Stomach (tissue), 9 donors: ENCODE measurements around the gene ST6GALNAC3. TPM values are rescaled to one million over a fixed set of nuclear protein-coding genes. Genes with fewer than 3 reads are reported as not detected.
"Not testable (repeated sequence)": the region's sequence is repeated elsewhere in the genome, so short reads cannot be mapped to it uniquely, and the experiment has no call there.

ENCODE experiments used
- DNase-seq, 2 donors: peaks; one replicate each; pipeline versions ENCODE4 v3.0.0 to v3.0.0-alpha.2; 2013 to 2019
- H3K27ac ChIP-seq, 5 donors: fragments of 200-600 bp in 4 of 5; sonication (generic) in 4 of 5; one replicate each; pipeline ENCODE4 v1.5.1; 2013 to 2019; ENCODE audit warnings: mild to moderate bottlenecking in 1 of 5, moderate library complexity in 1 of 5
- H3K27me3 ChIP-seq, 3 donors: fragments of 200-600 bp; sonication (generic); one replicate each; pipeline ENCODE4 v1.5.1; 2017 to 2019; ENCODE audit warnings: mixed run types in 1 of 3
- H3K36me3 ChIP-seq, 4 donors: fragments of 200-600 bp; sonication (generic); 1 replicate in 3 of 4; 2 replicates in 1 of 4; pipeline ENCODE4 v1.5.1; 2016 to 2019
- H3K4me1 ChIP-seq, 4 donors: fragments of 200-600 bp; sonication (generic); one replicate each; pipeline ENCODE4 v1.5.1; 2016 to 2019
- H3K4me3 ChIP-seq, 4 donors: fragments of 200-600 bp; sonication (generic) in 3 of 4; one replicate each; pipeline ENCODE4 v1.5.1; 2016 to 2019; ENCODE audit warnings: mild to moderate bottlenecking in 1 of 4
- H3K9me3 ChIP-seq, 4 donors: fragments of 200-600 bp; sonication (generic); one replicate each; pipeline ENCODE4 v1.5.1; 2016 to 2019
- CTCF ChIP-seq, 7 experiments: fragments of 450-650 bp in 4 of 7; fragments of 200-600 bp in 3 of 7; sonication (generic) in 3 of 7; IDR thresholded peaks; one replicate each; pipeline ENCODE4 v1.5.1; 2016 to 2019; ENCODE audit warnings: antibody characterized with exemption in 7 of 7, control low read depth in 2 of 7, mild to moderate bottlenecking in 1 of 7
- EP300 ChIP-seq: sonication (generic); formaldehyde crosslinking; IDR thresholded peaks from one replicate; pipeline ENCODE4 v1.6.1; 2017; ENCODE audit warnings: antibody characterized with exemption
- POLR2A ChIP-seq, 4 donors: fragments of 450-650 bp; IDR thresholded peaks; one replicate each; pipeline ENCODE4 v1.6.1; 2016; ENCODE audit warnings: antibody characterized with exemption in 4 of 4, control low read depth in 2 of 4, mild to moderate bottlenecking in 1 of 4, moderate library complexity in 1 of 4
- POLR2AphosphoS5 ChIP-seq, 3 donors: sonication (generic); formaldehyde crosslinking; IDR thresholded peaks; one replicate each; pipeline ENCODE4 v1.6.1; 2016; ENCODE audit warnings: antibody characterized with exemption in 3 of 3
- WGBS, 5 donors: extraction: QIAGEN DNeasy Blood & Tissue Kit in 3 of 5; methylation state at CpG; one replicate each; pipeline versions ENCODE4 v1.1.5 to v1.1.7; 2013 to 2018; 5-methylcytosine and 5-hydroxymethylcytosine counted together
- intact Hi-C: fragments of 100-400 bp; cut with DNase I; formaldehyde crosslinking; loops from one replicate; pipeline ENCODE4 v1.15.1; 2023; ENCODE audit warnings: low total_unique reads
- polyA plus RNA-seq, 3 donors: library from polyadenylated mRNA; stranded (reverse); fragments of 200-250 nt; gene quantifications; one replicate each; pipeline ENCODE4 v1.2.3, GENCODE V29; 2013
- total RNA-seq, 5 donors: library from RNA; depleted of rRNA; stranded (reverse); fragments of >200 nt; gene quantifications; one replicate each; pipeline versions ENCODE4 v1.1.0 to v1.2.3, GENCODE V29; 2014 to 2016
- donor health status: healthy with polysubstance abuse.
- donor health status: Bipolar disorder and iron deficiency.
- donor health status: healthy.

ST6GALNAC3 gene
- total and polyA plus RNA-seq, 8 donors: under 0.01 to 21.7 (median 1.2) TPM; not detected in 1

GRCh38 chr1:76121850-76122249 is 47.3 kb downstream of the ST6GALNAC3 start:
- no peak for TF ChIP-seq POLR2A (IDR thresholded peaks at IDR 0.05)
- intact Hi-C loops: no loop called here

GRCh38 chr1:76122271-76122670 is 47.7 kb downstream of the ST6GALNAC3 start:
- H3K27me3 ChIP-seq: no peaks in the 10 kb centered on the region
- no peaks in the 10 kb centered on the region for H3K9me3 ChIP-seq
- H3K4me3 ChIP-seq: no peak overlapping the region
- TF ChIP-seq POLR2A (IDR thresholded peaks at IDR 0.05) (no peak), POLR2AphosphoS5 (IDR thresholded peaks at IDR 0.05) (no peak)
- WGBS, 5 donors: 40 to 67% (median 50%) methylated on average over 5 of the region's 5 CpGs
- no peaks in the 10 kb centered on the region for H3K36me3 ChIP-seq
- no peak for DNase-seq
- H3K27ac ChIP-seq: no peak overlapping the region
- H3K4me1 ChIP-seq: peaks cover 0 to 3% (median 0%) of the 10 kb centered on the region in 4 donors
- intact Hi-C loops: no loop called here

More at GRCh38 chr1:76121850-76122249, 47.3 kb downstream of the ST6GALNAC3 start:
- no peaks in the 10 kb centered on the region for H3K9me3 ChIP-seq
- H3K27ac ChIP-seq: no peak overlapping the region
- 66 to 76% (median 66%) methylated on average over 5 of the region's 5 CpGs for WGBS, 5 donors
- DNase-seq: no peak
- H3K4me1 ChIP-seq: peaks cover 0 to 4% (median 0%) of the 10 kb centered on the region in 4 donors
- H3K4me3 ChIP-seq: no peak overlapping the region
- H3K36me3 ChIP-seq: no peaks in the 10 kb centered on the region
- no peaks in the 10 kb centered on the region for H3K27me3 ChIP-seq

- H3K27ac ChIP-seq, H3K4me3 ChIP-seq, H3K4me1 ChIP-seq, intact Hi-C loops, H3K27me3 ChIP-seq, H3K9me3 ChIP-seq, DNase-seq, H3K36me3 ChIP-seq: not testable (repeated sequence)
- WGBS, 5 donors: 92 to 96% (median 95%) methylated on average over 5 of the region's 5 CpGs
Measured at GRCh38 chr1:76123411-76124064, 49.0 kb downstream of the ST6GALNAC3 start.

GRCh38 chr1:76124196-76124595 is 49.6 kb downstream of the ST6GALNAC3 start:
- H3K4me3 ChIP-seq: no peak overlapping the region
- H3K27ac ChIP-seq: no peak overlapping the region
- intact Hi-C loops: no loop called here
- TF ChIP-seq CTCF (IDR thresholded peaks at IDR 0.05) (no peak), POLR2A (IDR thresholded peaks at IDR 0.05) (no peak), EP300 (no peak), POLR2AphosphoS5 (IDR thresholded peaks at IDR 0.05) (no peak)
- H3K4me1 ChIP-seq: no peaks in the 10 kb centered on the region
- no peaks in the 10 kb centered on the region for H3K27me3 ChIP-seq
- 85 to 97% (median 95%) methylated on average over 7 of the region's 7 CpGs for WGBS, 5 donors
- no peak for DNase-seq
- no peaks in the 10 kb centered on the region for H3K36me3 ChIP-seq
- no peaks in the 10 kb centered on the region for H3K9me3 ChIP-seq

- Histone ChIP-seq H3K27me3 (no peaks in the 10 kb centered on the region), H3K4me3 (no peak overlapping the region), H3K27ac (no peak overlapping the region), H3K9me3 (no peaks in the 10 kb centered on the region), H3K36me3 (no peaks in the 10 kb centered on the region), H3K4me1 (no peaks in the 10 kb centered on the region)
- TF ChIP-seq CTCF (IDR thresholded peaks at IDR 0.05): no peak
- no peak for TF ChIP-seq EP300
- no peak for TF ChIP-seq POLR2AphosphoS5 (IDR thresholded peaks at IDR 0.05)
- TF ChIP-seq POLR2A (IDR thresholded peaks at IDR 0.05): no peak
- 73 to 97% (median 84%) methylated on average over 3 of the region's 3 CpGs for WGBS, 5 donors
- intact Hi-C loops: no loop called here
- DNase-seq: peak in 1 of 2 donors; percentile 39
Measured at GRCh38 chr1:76125473-76126219, 51.1 kb downstream of the ST6GALNAC3 start.

GRCh38 chr1:76128096-76128495 is 53.5 kb downstream of the ST6GALNAC3 start:
- DNase-seq: no peak
- Histone ChIP-seq H3K4me1 (no peaks in the 10 kb centered on the region), H3K27ac (no peak overlapping the region), H3K36me3 (no peaks in the 10 kb centered on the region), H3K27me3 (no peaks in the 10 kb centered on the region), H3K4me3 (no peak overlapping the region), H3K9me3 (no peaks in the 10 kb centered on the region)
- intact Hi-C loops: no loop called here
- 79 to 87% (median 84%) methylated on average over 5 of the region's 5 CpGs for WGBS, 5 donors
- TF ChIP-seq POLR2A (IDR thresholded peaks at IDR 0.05) (no peak), POLR2AphosphoS5 (IDR thresholded peaks at IDR 0.05) (no peak), CTCF (IDR thresholded peaks at IDR 0.05) (no peak), EP300 (no peak)
